ENCODE results near the gene TNIP1.

DNA sequence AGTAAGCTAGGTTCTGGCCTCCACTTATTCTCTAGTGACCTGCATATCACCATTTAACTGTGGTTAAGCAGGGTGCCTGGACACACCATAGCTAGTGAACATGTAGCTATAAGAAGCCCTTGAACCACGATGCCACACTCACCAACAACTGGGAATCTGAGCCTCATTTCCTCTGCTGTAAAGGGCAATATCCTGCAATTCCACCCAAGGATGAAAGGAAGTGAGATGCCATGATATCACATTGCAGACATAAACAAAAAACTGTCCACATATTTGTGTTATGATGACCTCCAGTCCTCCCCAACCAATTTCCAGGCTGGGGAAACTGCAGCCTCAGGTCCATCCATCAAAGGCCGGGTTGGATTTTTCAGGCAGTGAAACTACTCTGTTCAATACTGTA lies 10.4 kb downstream of the TNIP1 start:
- TF ChIP-seq POLR2A (IDR thresholded peaks at IDR 0.05) (no peak), EP300 (IDR thresholded peaks at IDR 0.05) (no peak), POLR2AphosphoS5 (IDR thresholded peaks at IDR 0.05) (no peak)
- TF ChIP-seq, protein P1, sequence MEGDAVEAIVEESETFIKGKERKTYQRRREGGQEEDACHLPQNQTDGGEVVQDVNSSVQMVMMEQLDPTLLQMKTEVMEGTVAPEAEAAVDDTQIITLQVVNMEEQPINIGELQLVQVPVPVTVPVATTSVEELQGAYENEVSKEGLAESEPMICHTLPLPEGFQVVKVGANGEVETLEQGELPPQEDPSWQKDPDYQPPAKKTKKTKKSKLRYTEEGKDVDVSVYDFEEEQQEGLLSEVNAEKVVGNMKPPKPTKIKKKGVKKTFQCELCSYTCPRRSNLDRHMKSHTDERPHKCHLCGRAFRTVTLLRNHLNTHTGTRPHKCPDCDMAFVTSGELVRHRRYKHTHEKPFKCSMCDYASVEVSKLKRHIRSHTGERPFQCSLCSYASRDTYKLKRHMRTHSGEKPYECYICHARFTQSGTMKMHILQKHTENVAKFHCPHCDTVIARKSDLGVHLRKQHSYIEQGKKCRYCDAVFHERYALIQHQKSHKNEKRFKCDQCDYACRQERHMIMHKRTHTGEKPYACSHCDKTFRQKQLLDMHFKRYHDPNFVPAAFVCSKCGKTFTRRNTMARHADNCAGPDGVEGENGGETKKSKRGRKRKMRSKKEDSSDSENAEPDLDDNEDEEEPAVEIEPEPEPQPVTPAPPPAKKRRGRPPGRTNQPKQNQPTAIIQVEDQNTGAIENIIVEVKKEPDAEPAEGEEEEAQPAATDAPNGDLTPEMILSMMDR (IDR thresholded peaks at IDR 0.05), result no peak

Data from sigmoid colon (tissue), 4 donors.